ENCODE data around the gene OR2H1.

DNA sequence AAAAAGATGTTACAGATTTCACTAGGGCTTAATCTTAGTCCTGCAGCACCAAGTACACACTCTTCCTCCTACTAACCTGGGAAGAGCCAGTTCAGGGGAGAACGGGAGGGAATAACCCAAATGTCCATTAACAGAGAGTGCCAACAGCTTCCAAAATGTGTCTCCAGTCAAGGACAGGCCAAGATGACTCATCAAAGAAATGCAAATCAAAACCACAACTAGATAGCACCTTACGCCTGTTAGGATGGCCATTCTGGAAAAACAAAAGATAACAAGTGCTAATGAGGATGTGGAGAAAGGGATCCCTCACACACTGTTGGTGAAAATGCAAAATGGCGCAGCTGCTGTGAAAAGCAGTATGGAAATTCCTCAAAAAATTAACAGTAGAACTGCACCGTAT, 34.6 kb downstream of the OR2H1 start:
- TF ChIP-seq, protein P1, sequence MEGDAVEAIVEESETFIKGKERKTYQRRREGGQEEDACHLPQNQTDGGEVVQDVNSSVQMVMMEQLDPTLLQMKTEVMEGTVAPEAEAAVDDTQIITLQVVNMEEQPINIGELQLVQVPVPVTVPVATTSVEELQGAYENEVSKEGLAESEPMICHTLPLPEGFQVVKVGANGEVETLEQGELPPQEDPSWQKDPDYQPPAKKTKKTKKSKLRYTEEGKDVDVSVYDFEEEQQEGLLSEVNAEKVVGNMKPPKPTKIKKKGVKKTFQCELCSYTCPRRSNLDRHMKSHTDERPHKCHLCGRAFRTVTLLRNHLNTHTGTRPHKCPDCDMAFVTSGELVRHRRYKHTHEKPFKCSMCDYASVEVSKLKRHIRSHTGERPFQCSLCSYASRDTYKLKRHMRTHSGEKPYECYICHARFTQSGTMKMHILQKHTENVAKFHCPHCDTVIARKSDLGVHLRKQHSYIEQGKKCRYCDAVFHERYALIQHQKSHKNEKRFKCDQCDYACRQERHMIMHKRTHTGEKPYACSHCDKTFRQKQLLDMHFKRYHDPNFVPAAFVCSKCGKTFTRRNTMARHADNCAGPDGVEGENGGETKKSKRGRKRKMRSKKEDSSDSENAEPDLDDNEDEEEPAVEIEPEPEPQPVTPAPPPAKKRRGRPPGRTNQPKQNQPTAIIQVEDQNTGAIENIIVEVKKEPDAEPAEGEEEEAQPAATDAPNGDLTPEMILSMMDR (IDR thresholded peaks at IDR 0.05): no peak
- no peak for TF ChIP-seq POLR2A (IDR thresholded peaks at IDR 0.05)

All from testis (tissue), 2 donors.